ENCODE results near the gene ROR2. TPM values are rescaled to one million over a fixed set of nuclear protein-coding genes. Genes with fewer than 3 reads are reported as not detected.
"Not testable (repeated sequence)": the region's sequence is repeated elsewhere in the genome, so short reads cannot be mapped to it uniquely, and the experiment has no call there.

The ROR2 gene
- total RNA-seq = 0.92 TPM
- long read RNA-seq, partial matches to known transcripts = 0 of 1 reads
- long read RNA-seq, other reads (novel, unspliced or antisense) = 1 of 1 reads

- ATAC-seq = peak; percentile 92
- DNase-seq (ENCODE audit: missing footprints) = peak; percentile 77
- intact Hi-C loops (cut with DNase I) = loop anchor here (2.0 kb wide), 1 partner anchor 175 kb away; no protein-coding TSS in a partner anchor
Observed at GRCh38 chr9:91949946-91950664, at the start of gene ROR2. ROR2 (minus strand) TSS chr9:91950228.

- DNase-seq (ENCODE audit: missing footprints) = no peak
- intact Hi-C loops (cut with DNase I) = no loop called here
- ATAC-seq = no peak
Observed at GRCh38 chr9:91995000-91995655, 45.1 kb upstream of the ROR2 start.

- DNase-seq (ENCODE audit: missing footprints) (no peak), ATAC-seq (no peak)
- intact Hi-C loops (cut with DNase I) = no loop called here
Observed at GRCh38 chr9:91994422-91994821, 44.4 kb upstream of the ROR2 start.

- ATAC-seq (no peak), DNase-seq (ENCODE audit: missing footprints) (no peak)
- intact Hi-C loops (cut with DNase I) = no loop called here
Observed at GRCh38 chr9:91992461-91993041, 42.5 kb upstream of the ROR2 start.

GRCh38 chr9:91991721-91992341, 41.8 kb upstream of the ROR2 start:
- intact Hi-C loops (cut with DNase I) = no loop called here
- no peak for DNase-seq (ENCODE audit: missing footprints)
- ATAC-seq = no peak

- intact Hi-C loops (cut with DNase I) = no loop called here
- ATAC-seq = no peak
- no peak for DNase-seq (ENCODE audit: missing footprints)
Observed at GRCh38 chr9:91986248-91986647, 36.2 kb upstream of the ROR2 start.

GRCh38 chr9:91985692-91986091, 35.7 kb upstream of the ROR2 start:
- DNase-seq (ENCODE audit: missing footprints) (no peak), ATAC-seq (no peak)
- intact Hi-C loops (cut with DNase I) = no loop called here

GRCh38 chr9:91978740-91979414, 28.8 kb upstream of the ROR2 start:
- DNase-seq (ENCODE audit: missing footprints) (no peak), ATAC-seq (no peak)
- intact Hi-C loops (cut with DNase I) = no loop called here

GRCh38 chr9:91975254-91975653, 25.2 kb upstream of the ROR2 start:
- DNase-seq (ENCODE audit: missing footprints); intact Hi-C loops (cut with DNase I); ATAC-seq: not testable (repeated sequence)

- ATAC-seq = no peak
- intact Hi-C loops (cut with DNase I) = no loop called here
- no peak for DNase-seq (ENCODE audit: missing footprints)
Observed at GRCh38 chr9:91972711-91973110, 22.7 kb upstream of the ROR2 start.

GRCh38 chr9:91972076-91972626, 22.1 kb upstream of the ROR2 start:
- intact Hi-C loops (cut with DNase I) = no loop called here
- ATAC-seq (no peak), DNase-seq (ENCODE audit: missing footprints) (no peak)

- DNase-seq (ENCODE audit: missing footprints) (no peak), ATAC-seq (no peak)
- intact Hi-C loops (cut with DNase I) = no loop called here
Observed at GRCh38 chr9:91967259-91967658, 17.2 kb upstream of the ROR2 start.

- DNase-seq (ENCODE audit: missing footprints) = no peak
- intact Hi-C loops (cut with DNase I) = no loop called here
- no peak for ATAC-seq
Observed at GRCh38 chr9:91966503-91966902, 16.5 kb upstream of the ROR2 start.

GRCh38 chr9:91963711-91964240, 13.7 kb upstream of the ROR2 start:
- ATAC-seq (no peak), DNase-seq (ENCODE audit: missing footprints) (no peak)
- intact Hi-C loops (cut with DNase I) = no loop called here

- no peak for DNase-seq (ENCODE audit: missing footprints)
- intact Hi-C loops (cut with DNase I) = no loop called here
- ATAC-seq = no peak
Observed at GRCh38 chr9:91960367-91960766, 10.3 kb upstream of the ROR2 start.

- no peak for DNase-seq (ENCODE audit: missing footprints)
- ATAC-seq = peak; percentile 96
- intact Hi-C loops (cut with DNase I) = no loop called here
Observed at GRCh38 chr9:91958174-91958573, 8.1 kb upstream of the ROR2 start.

- no peak for DNase-seq (ENCODE audit: missing footprints)
- intact Hi-C loops (cut with DNase I) = no loop called here
- ATAC-seq = peak; percentile 15
Observed at GRCh38 chr9:91954841-91955471, 4.9 kb upstream of the ROR2 start.

- no peak for ATAC-seq
- intact Hi-C loops (cut with DNase I) = no loop called here
- DNase-seq (ENCODE audit: missing footprints) = no peak
Observed at GRCh38 chr9:91953718-91954117, 3.7 kb upstream of the ROR2 start.

All from Right ventricle myocardium inferior (tissue), 1 donor.